SU-DHL-6 (cell line): ENCODE data around the gene RIOX2.

Experiments used
- H2AFZ ChIP-seq: fragments of 200-600 bp; sonication (generic); 2 replicates; pipeline ENCODE4 v1.6.1; 2014; ENCODE audit warnings: low read depth, mild to moderate bottlenecking, moderate library complexity, mixed read lengths, antibody characterized with exemption, low read length; ENCODE audit not compliant: severe bottlenecking
- H3F3A ChIP-seq: fragments of 200-600 bp; shearing (Covaris generic); 2 replicates; pipeline ENCODE4 v1.6.0; 2016; ENCODE audit warnings: antibody characterized with exemption, mild to moderate bottlenecking; ENCODE audit not compliant: insufficient read depth
- H3K27ac ChIP-seq: fragments of 200-600 bp; sonication (generic); 2 replicates; pipeline ENCODE4 v1.5.1; 2016; ENCODE audit warnings: low read depth, mild to moderate bottlenecking, low read length, moderate library complexity, mixed read lengths
- H3K27me3 ChIP-seq: fragments of 200-600 bp; sonication (generic), shearing (Covaris generic); 2 replicates; pipeline ENCODE4 v1.6.0; 2014; ENCODE audit warnings: mild to moderate bottlenecking, low read length
- H3K36me3 ChIP-seq: fragments of 200-600 bp; sonication (generic); 2 replicates; pipeline ENCODE4 v1.6.1; 2014; ENCODE audit warnings: mild to moderate bottlenecking, low read length, mixed read lengths
- H3K4me2 ChIP-seq: fragments of 300-600, 200-600 bp; shearing (Covaris generic), sonication (generic); 2 replicates; pipeline ENCODE4 v1.6.0; 2014; ENCODE audit warnings: low read length, low read depth, mild to moderate bottlenecking; ENCODE audit not compliant: poor library complexity, severe bottlenecking
- H3K4me3 ChIP-seq: fragments of 200-600 bp; sonication (generic); 2 replicates; pipeline ENCODE4 v1.5.1; 2014; ENCODE audit warnings: antibody characterized with exemption, low read length, mild to moderate bottlenecking, mixed read lengths; ENCODE audit not compliant: insufficient read depth, poor library complexity, severe bottlenecking
- H3K79me2 ChIP-seq: fragments of 200-600 bp; sonication (generic); 2 replicates; pipeline ENCODE4 v1.6.1; 2014; ENCODE audit warnings: mild to moderate bottlenecking, low read length, moderate library complexity; ENCODE audit not compliant: insufficient read depth
- H3K9ac ChIP-seq: fragments of 200-600 bp; sonication (generic); 2 replicates; pipeline ENCODE4 v1.7.0; 2014; ENCODE audit warnings: mild to moderate bottlenecking, low read length
- H3K9me2 ChIP-seq: fragments of 200-600 bp; sonication (generic); replicated peaks from 2 replicates; pipeline ENCODE4 v1.6.1; 2014; ENCODE audit warnings: low read length; ENCODE audit not compliant: insufficient read depth
- H3K9me3 ChIP-seq: fragments of 200-600 bp; sonication (generic); 2 replicates; pipeline ENCODE4 v1.6.1; 2014; ENCODE audit warnings: low read length, mixed read lengths; ENCODE audit not compliant: insufficient read depth
- H4K20me1 ChIP-seq: fragments of 200-600 bp; sonication (generic); 2 replicates; pipeline ENCODE4 v1.6.1; 2014; ENCODE audit warnings: low read depth, mild to moderate bottlenecking, antibody characterized with exemption, low read length, moderate library complexity, mixed read lengths
- EZH2phosphoT487 ChIP-seq: fragments of 200-600 bp; sonication (generic), shearing (Covaris generic); conservative IDR thresholded peaks from 2 replicates; pipeline ENCODE4 v1.6.1; 2018; ENCODE audit warnings: mild to moderate bottlenecking, antibody characterized with exemption, low read length, moderate library complexity, mixed read lengths
- TF ChIP-seq, protein P1 (sequence below): fragments of 200-600 bp; sonication (generic); IDR thresholded peaks from one replicate; pipeline ENCODE4 v1.5.1; 2017; ENCODE audit warnings: antibody characterized with exemption, mild to moderate bottlenecking, low read length, moderate library complexity; ENCODE audit not compliant: insufficient read depth, poor library complexity, severe bottlenecking

The RIOX2 gene

DNA sequence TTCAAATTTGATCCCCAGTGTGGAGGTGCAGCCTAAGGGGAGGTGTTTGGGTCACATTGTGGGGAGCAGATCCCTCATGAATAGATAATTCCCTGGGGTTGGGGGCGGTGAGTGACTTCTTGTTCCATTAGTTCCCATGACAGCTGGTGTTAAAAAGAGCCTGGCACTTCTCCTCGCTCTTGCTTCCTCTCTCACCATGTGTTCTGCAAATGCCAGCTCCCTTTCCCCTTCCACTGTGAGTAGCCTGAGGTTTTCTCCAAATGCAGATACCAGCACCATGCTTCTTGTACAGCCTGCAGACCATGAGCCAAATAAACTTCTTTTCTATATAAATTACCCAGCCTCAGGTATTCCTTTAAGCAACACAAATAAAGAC is 23.1 kb downstream of the RIOX2 start:
- no peaks in the 10 kb centered on the region for H3F3A ChIP-seq
- H3K36me3 ChIP-seq, result peaks cover 28% of the 10 kb centered on the region
- H4K20me1 ChIP-seq, result no peaks in the 10 kb centered on the region
- H2AFZ ChIP-seq, result no peak overlapping the region
- no peak overlapping the region for H3K4me3 ChIP-seq
- no peak overlapping the region for H3K4me2 ChIP-seq
- H3K9me2 ChIP-seq, result no peaks in the 10 kb centered on the region
- H3K27me3 ChIP-seq, result no peaks in the 10 kb centered on the region
- H3K79me2 ChIP-seq, result no peaks in the 10 kb centered on the region
- TF ChIP-seq EZH2phosphoT487, result no peak
- TF ChIP-seq, protein P1, sequence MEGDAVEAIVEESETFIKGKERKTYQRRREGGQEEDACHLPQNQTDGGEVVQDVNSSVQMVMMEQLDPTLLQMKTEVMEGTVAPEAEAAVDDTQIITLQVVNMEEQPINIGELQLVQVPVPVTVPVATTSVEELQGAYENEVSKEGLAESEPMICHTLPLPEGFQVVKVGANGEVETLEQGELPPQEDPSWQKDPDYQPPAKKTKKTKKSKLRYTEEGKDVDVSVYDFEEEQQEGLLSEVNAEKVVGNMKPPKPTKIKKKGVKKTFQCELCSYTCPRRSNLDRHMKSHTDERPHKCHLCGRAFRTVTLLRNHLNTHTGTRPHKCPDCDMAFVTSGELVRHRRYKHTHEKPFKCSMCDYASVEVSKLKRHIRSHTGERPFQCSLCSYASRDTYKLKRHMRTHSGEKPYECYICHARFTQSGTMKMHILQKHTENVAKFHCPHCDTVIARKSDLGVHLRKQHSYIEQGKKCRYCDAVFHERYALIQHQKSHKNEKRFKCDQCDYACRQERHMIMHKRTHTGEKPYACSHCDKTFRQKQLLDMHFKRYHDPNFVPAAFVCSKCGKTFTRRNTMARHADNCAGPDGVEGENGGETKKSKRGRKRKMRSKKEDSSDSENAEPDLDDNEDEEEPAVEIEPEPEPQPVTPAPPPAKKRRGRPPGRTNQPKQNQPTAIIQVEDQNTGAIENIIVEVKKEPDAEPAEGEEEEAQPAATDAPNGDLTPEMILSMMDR, result no peak
- H3K27ac ChIP-seq, result no peak overlapping the region
- no peaks in the 10 kb centered on the region for H3K9me3 ChIP-seq
- H3K9ac ChIP-seq, result no peak overlapping the region

DNA sequence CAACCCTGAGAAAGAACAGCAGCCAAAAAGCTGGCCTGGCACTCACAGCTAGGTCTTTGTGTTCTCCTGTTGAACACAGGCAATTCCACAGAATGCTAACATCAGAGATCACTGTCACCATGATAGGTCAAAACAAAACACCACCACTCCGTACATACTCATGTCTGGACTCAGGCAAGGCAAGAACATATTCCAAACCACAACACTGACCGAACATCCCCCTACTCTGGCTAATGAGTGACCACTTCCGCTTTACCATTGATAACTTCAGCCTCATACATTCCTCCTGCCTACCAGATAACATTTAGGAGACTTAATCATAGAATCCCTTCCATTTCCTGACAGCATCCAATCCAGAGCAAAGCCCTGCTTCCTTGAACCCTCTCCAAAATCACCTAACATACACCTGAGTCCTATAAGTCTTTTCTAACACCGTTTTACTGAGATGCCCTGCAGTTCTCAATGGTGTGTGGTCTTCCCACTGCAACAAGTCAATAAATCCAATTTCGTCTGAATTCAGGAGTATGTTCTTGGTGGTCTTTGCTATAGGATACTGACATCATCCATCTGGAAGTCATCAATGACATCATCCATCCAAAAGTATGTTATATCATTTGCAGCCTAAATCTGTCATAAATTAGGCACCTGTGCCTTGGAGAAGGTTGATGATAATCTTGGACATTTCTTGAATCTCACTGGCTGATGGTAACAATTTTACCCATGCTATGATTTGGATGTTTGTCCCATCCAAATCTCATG is 23.7 kb downstream of the RIOX2 start:
- Histone ChIP-seq H3K36me3 (peaks cover 33% of the 10 kb centered on the region), H3K9ac (no peak overlapping the region), H3K79me2 (no peaks in the 10 kb centered on the region), H3K9me3 (no peaks in the 10 kb centered on the region), H3K27ac (no peak overlapping the region), H3K9me2 (no peaks in the 10 kb centered on the region), H2AFZ (no peak overlapping the region), H3K27me3 (no peaks in the 10 kb centered on the region), H3K4me2 (no peak overlapping the region), H3K4me3 (no peak overlapping the region), H3F3A (no peaks in the 10 kb centered on the region), H4K20me1 (no peaks in the 10 kb centered on the region)
- no peak for TF ChIP-seq EZH2phosphoT487
- TF ChIP-seq, protein P1, result no peak

DNA sequence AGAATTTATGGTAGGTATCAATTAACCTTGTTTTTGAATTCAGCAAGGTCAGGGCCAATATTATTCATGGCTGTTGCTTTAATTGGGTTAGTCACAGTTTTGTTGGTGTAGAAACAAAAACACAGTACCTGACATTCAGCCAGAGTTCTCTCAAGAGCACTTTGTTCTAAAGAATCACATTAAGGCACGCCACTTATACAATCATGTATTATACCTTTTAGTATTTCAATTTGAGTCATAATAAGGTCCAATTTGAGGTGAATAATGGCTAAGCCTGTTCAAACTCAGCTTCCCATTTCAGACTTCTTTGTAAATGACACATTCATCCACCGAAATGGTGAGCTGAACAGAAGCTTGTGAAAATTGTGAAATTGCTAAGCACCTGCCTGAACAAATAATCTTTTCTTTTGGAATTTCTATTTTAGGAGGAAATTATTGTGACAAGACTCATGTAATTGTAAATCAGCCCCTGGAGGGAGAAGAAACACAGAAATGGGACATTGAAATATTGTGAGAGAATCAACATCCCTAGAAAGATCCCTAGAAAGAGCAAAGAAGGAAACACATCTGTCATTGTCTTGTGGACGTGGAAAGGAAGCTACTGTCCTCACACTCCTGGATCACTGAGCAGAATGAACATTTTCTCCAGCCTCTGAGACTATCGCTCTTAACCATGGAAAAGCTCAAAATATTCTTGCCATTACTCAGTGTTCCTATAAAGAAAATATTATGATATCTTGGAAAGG is 29.3 kb downstream of the RIOX2 start:
- no peak overlapping the region for H3K9ac ChIP-seq
- no peaks in the 10 kb centered on the region for H3K9me2 ChIP-seq
- no peaks in the 10 kb centered on the region for H3K9me3 ChIP-seq
- H3K36me3 ChIP-seq, result peaks cover 36% of the 10 kb centered on the region
- H2AFZ ChIP-seq, result no peak overlapping the region
- H3K27me3 ChIP-seq, result no peaks in the 10 kb centered on the region
- no peak overlapping the region for H3K4me3 ChIP-seq
- no peaks in the 10 kb centered on the region for H3K79me2 ChIP-seq
- H3K27ac ChIP-seq, result no peak overlapping the region
- H3F3A ChIP-seq, result no peaks in the 10 kb centered on the region
- no peak overlapping the region for H3K4me2 ChIP-seq
- TF ChIP-seq, protein P1, result no peak
- no peaks in the 10 kb centered on the region for H4K20me1 ChIP-seq
